H9 (cell line): ENCODE data around the gene RNF220. TPM values are rescaled to one million over a fixed set of nuclear protein-coding genes. Genes with fewer than 3 reads are reported as not detected.

ENCODE experiments used
- DNase-seq: peaks from one replicate; pipeline ENCODE4 v3.0.0-alpha.2; 2017
- H2AFZ ChIP-seq: one replicate; pipeline ENCODE4 v1.6.1; 2013; ENCODE audit warnings: mild to moderate bottlenecking, low read length, control low read depth, moderate library complexity
- H2AK5ac ChIP-seq: 2 replicates; pipeline ENCODE4 v1.6.1; 2013; ENCODE audit warnings: low read length, control low read depth, mixed read lengths; ENCODE audit not compliant: insufficient read length
- H2BK120ac ChIP-seq: one replicate; pipeline ENCODE4 v1.6.1; 2013; ENCODE audit warnings: low read depth, mild to moderate bottlenecking, low read length, control low read depth, inconsistent platforms; ENCODE audit not compliant: poor library complexity, severe bottlenecking
- H2BK12ac ChIP-seq: 2 replicates; pipeline ENCODE4 v1.6.1; 2013; ENCODE audit warnings: low read length, control low read depth, mixed read lengths, low read depth; ENCODE audit not compliant: insufficient read length
- H2BK15ac ChIP-seq: 2 replicates; pipeline ENCODE4 v1.6.1; 2013; ENCODE audit warnings: low read depth, low read length, control low read depth
- H2BK20ac ChIP-seq: one replicate; pipeline ENCODE4 v1.6.1; 2013; ENCODE audit warnings: low read depth, mild to moderate bottlenecking, low read length, control low read depth, inconsistent platforms; ENCODE audit not compliant: poor library complexity, severe bottlenecking
- H2BK5ac ChIP-seq: 2 replicates; pipeline ENCODE4 v1.6.1; 2013; ENCODE audit warnings: low read length, control low read depth, mixed read lengths; ENCODE audit not compliant: insufficient read length
- H3K14ac ChIP-seq: 2 replicates; pipeline ENCODE4 v1.6.1; 2013; ENCODE audit warnings: low read length, control low read depth; ENCODE audit not compliant: insufficient read depth
- H3K18ac ChIP-seq: 2 replicates; pipeline ENCODE4 v1.6.1; 2013; ENCODE audit warnings: low read depth, mild to moderate bottlenecking, mixed read lengths, low read length, control low read depth; ENCODE audit not compliant: insufficient read length
- H3K23ac ChIP-seq: 2 replicates; pipeline ENCODE4 v1.6.1; 2013; ENCODE audit warnings: low read length, control low read depth, mixed read lengths, low read depth; ENCODE audit not compliant: insufficient read length
- H3K23me2 ChIP-seq: 2 replicates; pipeline ENCODE4 v1.6.1; 2013; ENCODE audit warnings: low read depth, mild to moderate bottlenecking, mixed read lengths, low read length, control low read depth; ENCODE audit not compliant: insufficient read length, poor library complexity, severe bottlenecking
- H3K27ac ChIP-seq: 2 replicates; pipeline ENCODE4 v1.5.1; 2013; ENCODE audit warnings: low read length, control low read depth, mixed read lengths, low read depth; ENCODE audit not compliant: insufficient read length
- H3K27me3 ChIP-seq: 2 replicates; pipeline ENCODE4 v1.6.1; 2013; ENCODE audit warnings: low read length, control low read depth, inconsistent platforms; ENCODE audit not compliant: insufficient read depth
- H3K4ac ChIP-seq: 2 replicates; pipeline ENCODE4 v1.6.1; 2013; ENCODE audit warnings: low read depth, mild to moderate bottlenecking, control low read depth, inconsistent platforms, low read length, moderate library complexity
- H3K4me1 ChIP-seq: 2 replicates; pipeline ENCODE4 v1.6.1; 2013; ENCODE audit warnings: low read length, control low read depth, inconsistent platforms; ENCODE audit not compliant: insufficient read depth
- H3K4me2 ChIP-seq: 2 replicates; pipeline ENCODE4 v1.6.1; 2013; ENCODE audit warnings: low read length, control low read depth, mixed read lengths; ENCODE audit not compliant: insufficient read length, insufficient read depth
- H3K56ac ChIP-seq: 2 replicates; pipeline ENCODE4 v1.6.1; 2013; ENCODE audit warnings: low read depth, mild to moderate bottlenecking, mixed read lengths, low read length, control low read depth; ENCODE audit not compliant: insufficient read length
- H3K79me1 ChIP-seq: 2 replicates; pipeline ENCODE4 v1.6.1; 2013; ENCODE audit warnings: low read depth, mild to moderate bottlenecking, moderate library complexity, low read length, control low read depth, inconsistent platforms; ENCODE audit not compliant: insufficient read depth, poor library complexity, severe bottlenecking
- H3K79me2 ChIP-seq: 2 replicates; pipeline ENCODE4 v1.6.1; 2013; ENCODE audit warnings: low read length, control low read depth, inconsistent platforms; ENCODE audit not compliant: insufficient read depth
- H3K9ac ChIP-seq: 2 replicates; pipeline ENCODE4 v1.6.1; 2013; ENCODE audit warnings: low read length, control low read depth, mixed read lengths; ENCODE audit not compliant: insufficient read length; ENCODE audit errors: extremely low read depth
- H3K9me3 ChIP-seq: one replicate; pipeline ENCODE4 v1.6.1; 2013; ENCODE audit warnings: low read depth, low read length, inconsistent platforms; ENCODE audit not compliant: control insufficient read depth
- H3T11ph ChIP-seq: one replicate; pipeline ENCODE4 v1.6.1; 2013; ENCODE audit warnings: mild to moderate bottlenecking, low read length, control low read depth, inconsistent platforms
- H4K20me1 ChIP-seq: one replicate; pipeline ENCODE4 v1.6.1; 2013; ENCODE audit not compliant: control insufficient read depth, insufficient read length, insufficient read depth
- H4K5ac ChIP-seq: 2 replicates; pipeline ENCODE4 v1.6.1; 2013; ENCODE audit warnings: low read depth, mild to moderate bottlenecking, mixed read lengths, low read length, control low read depth; ENCODE audit not compliant: insufficient read length
- H4K8ac ChIP-seq: replicated peaks from 2 replicates; pipeline ENCODE4 v1.6.1; 2013; ENCODE audit warnings: low read length, control low read depth, mixed read lengths, low read depth; ENCODE audit not compliant: insufficient read length
- H4K91ac ChIP-seq: 2 replicates; pipeline ENCODE4 v1.6.1; 2013; ENCODE audit warnings: low read depth, mild to moderate bottlenecking, moderate library complexity, mixed read lengths, low read length, control low read depth; ENCODE audit not compliant: insufficient read length
- H3K27ac Mint-ChIP-seq, 3 experiments: 2 replicates in 2 of 3; 3 replicates in 1 of 3; pipeline ENCODE4 v1.8.0; 2020 to 2021; ENCODE audit warnings: mixed read lengths in 3 of 3, mild to moderate bottlenecking in 1 of 3, moderate library complexity in 1 of 3
- H3K27me3 Mint-ChIP-seq: 2 replicates; pipeline ENCODE4 v1.8.0; 2021; ENCODE audit warnings: low read depth, mild to moderate bottlenecking, moderate library complexity, mixed read lengths
- H3K36me3 Mint-ChIP-seq, 3 experiments: 2 replicates in 2 of 3; 3 replicates in 1 of 3; pipeline ENCODE4 v1.8.0; 2020 to 2021; ENCODE audit warnings: low read depth in 3 of 3, mixed read lengths in 3 of 3; ENCODE audit not compliant: insufficient read depth in 1 of 3
- H3K4me1 Mint-ChIP-seq, 2 experiments: 2 replicates each; pipeline ENCODE4 v1.8.0; 2020; ENCODE audit warnings: mixed read lengths in 2 of 2
- H3K4me3 Mint-ChIP-seq, 2 experiments: 2 replicates in 1 of 2; 3 replicates in 1 of 2; pipeline ENCODE4 v1.8.0; 2020 to 2021; ENCODE audit warnings: mild to moderate bottlenecking in 2 of 2, mixed read lengths in 2 of 2, moderate library complexity in 1 of 2
- H3K9me3 Mint-ChIP-seq, 2 experiments: 2 replicates in 1 of 2; 3 replicates in 1 of 2; pipeline ENCODE4 v1.8.0; 2020; ENCODE audit warnings: mild to moderate bottlenecking in 2 of 2, mixed read lengths in 2 of 2, moderate library complexity in 1 of 2
- WGBS: extraction: QIAGEN DNeasy Blood & Tissue Kit; methylation state at CpG from one replicate; pipeline ENCODE4 v1.1.7; 2013; ENCODE audit warnings: missing lambda C conversion rate, low lambda C conversion rate, mixed read lengths; ENCODE audit not compliant: insufficient read length; ENCODE audit errors: extremely low coverage; 5-methylcytosine and 5-hydroxymethylcytosine counted together
- total RNA-seq: library from RNA; stranded (reverse); gene quantifications from 2 replicates; pipeline ENCODE4 v1.2.1, GENCODE V29; 2021
- TF ChIP-seq, protein P1 (sequence below): fragments of 200-600 bp; sonication (generic); conservative IDR thresholded peaks from 3 replicates; pipeline ENCODE4 v1.8.0; 2021; ENCODE audit warnings: antibody characterized with exemption, mild to moderate bottlenecking

The RNF220 gene
- total RNA-seq, 1 experiment from 2014 or later = 109 TPM

DNA sequence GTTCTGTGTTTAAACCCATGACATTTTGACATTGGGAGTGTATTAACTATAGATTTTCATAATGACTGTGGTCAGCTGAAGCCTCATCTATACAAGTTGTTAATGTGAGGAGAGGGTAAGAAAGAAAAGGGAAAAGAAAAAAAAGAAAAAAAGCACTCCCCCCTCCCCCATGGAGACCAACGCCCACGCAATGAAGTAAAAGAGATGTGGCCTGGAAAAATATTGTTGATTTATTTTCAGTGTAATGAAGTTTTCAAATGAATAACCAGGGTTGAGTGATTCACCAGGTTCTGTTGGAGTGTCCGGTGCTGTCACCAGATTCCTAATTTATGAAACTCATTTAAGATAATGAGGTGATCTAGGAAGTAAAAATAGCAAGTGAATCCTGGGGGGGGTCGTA, 4.7 kb downstream of the RNF220 start:
- no peaks in the 10 kb centered on the region; the same call in 1 of the 2 replicates for H3K4me1 ChIP-seq
- Mint-ChIP-seq H3K27me3 (peaks cover 28% of the 10 kb centered on the region), H3K27ac (no peak overlapping the region), H3K36me3 (peaks cover 2 to 7% (median 6%) of the 10 kb centered on the region in 3 experiments; a peak in 4 of 7 replicates), H3K4me1 (peaks cover 3 to 14% of the 10 kb centered on the region in 2 experiments), H3K4me3 (no peak overlapping the region), H3K9me3 (no peaks in the 10 kb centered on the region)
- peaks cover 29% of the 10 kb centered on the region for H3K23me2 ChIP-seq
- no peak overlapping the region for H2AK5ac ChIP-seq
- no peak overlapping the region for H3K18ac ChIP-seq
- no peaks in the 10 kb centered on the region for H3K9me3 ChIP-seq
- no peak overlapping the region for H2BK120ac ChIP-seq
- peaks cover 32% of the 10 kb centered on the region; the same call in 1 of the 2 replicates for H3K27me3 ChIP-seq
- H3K27ac ChIP-seq = no peak overlapping the region
- no peak overlapping the region for H3T11ph ChIP-seq
- H2AFZ ChIP-seq = no peak overlapping the region
- H2BK20ac ChIP-seq = no peak overlapping the region
- H4K91ac ChIP-seq = no peak overlapping the region
- no peak overlapping the region for H3K14ac ChIP-seq
- WGBS = no CpG with 5 or more reads among the region's 4 CpGs
- H4K20me1 ChIP-seq = no peaks in the 10 kb centered on the region
- H2BK5ac ChIP-seq = no peak overlapping the region
- H3K56ac ChIP-seq = no peak overlapping the region
- H2BK12ac ChIP-seq = no peak overlapping the region
- H3K4ac ChIP-seq = no peak overlapping the region
- H4K8ac ChIP-seq = no peak overlapping the region
- H3K4me2 ChIP-seq = no peak overlapping the region
- no peaks in the 10 kb centered on the region for H3K79me2 ChIP-seq
- H4K5ac ChIP-seq = no peak overlapping the region
- TF ChIP-seq, protein P1, sequence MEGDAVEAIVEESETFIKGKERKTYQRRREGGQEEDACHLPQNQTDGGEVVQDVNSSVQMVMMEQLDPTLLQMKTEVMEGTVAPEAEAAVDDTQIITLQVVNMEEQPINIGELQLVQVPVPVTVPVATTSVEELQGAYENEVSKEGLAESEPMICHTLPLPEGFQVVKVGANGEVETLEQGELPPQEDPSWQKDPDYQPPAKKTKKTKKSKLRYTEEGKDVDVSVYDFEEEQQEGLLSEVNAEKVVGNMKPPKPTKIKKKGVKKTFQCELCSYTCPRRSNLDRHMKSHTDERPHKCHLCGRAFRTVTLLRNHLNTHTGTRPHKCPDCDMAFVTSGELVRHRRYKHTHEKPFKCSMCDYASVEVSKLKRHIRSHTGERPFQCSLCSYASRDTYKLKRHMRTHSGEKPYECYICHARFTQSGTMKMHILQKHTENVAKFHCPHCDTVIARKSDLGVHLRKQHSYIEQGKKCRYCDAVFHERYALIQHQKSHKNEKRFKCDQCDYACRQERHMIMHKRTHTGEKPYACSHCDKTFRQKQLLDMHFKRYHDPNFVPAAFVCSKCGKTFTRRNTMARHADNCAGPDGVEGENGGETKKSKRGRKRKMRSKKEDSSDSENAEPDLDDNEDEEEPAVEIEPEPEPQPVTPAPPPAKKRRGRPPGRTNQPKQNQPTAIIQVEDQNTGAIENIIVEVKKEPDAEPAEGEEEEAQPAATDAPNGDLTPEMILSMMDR = no peak
- H3K79me1 ChIP-seq = no peaks in the 10 kb centered on the region
- no peak for DNase-seq
- H3K23ac ChIP-seq = no peak overlapping the region
- no peak overlapping the region for H3K9ac ChIP-seq
- H2BK15ac ChIP-seq = no peak overlapping the region
